ENCODE data around the gene GOLGA2. TPM values are rescaled to one million over a fixed set of nuclear protein-coding genes. Genes with fewer than 3 reads are reported as not detected.
A peak's percentile ranks its signal among the peaks of the same experiment; 100 is the strongest.

GOLGA2 gene
- total RNA-seq, 3 donors from 2014 or later: 87.7 to 121 (median 97.5) TPM

- H3K36me3 ChIP-seq: peaks cover 17% of the 10 kb centered on the region
Measured at GRCh38 chr9:128257086-128257825, 18.6 kb downstream of the GOLGA2 start.

DNA sequence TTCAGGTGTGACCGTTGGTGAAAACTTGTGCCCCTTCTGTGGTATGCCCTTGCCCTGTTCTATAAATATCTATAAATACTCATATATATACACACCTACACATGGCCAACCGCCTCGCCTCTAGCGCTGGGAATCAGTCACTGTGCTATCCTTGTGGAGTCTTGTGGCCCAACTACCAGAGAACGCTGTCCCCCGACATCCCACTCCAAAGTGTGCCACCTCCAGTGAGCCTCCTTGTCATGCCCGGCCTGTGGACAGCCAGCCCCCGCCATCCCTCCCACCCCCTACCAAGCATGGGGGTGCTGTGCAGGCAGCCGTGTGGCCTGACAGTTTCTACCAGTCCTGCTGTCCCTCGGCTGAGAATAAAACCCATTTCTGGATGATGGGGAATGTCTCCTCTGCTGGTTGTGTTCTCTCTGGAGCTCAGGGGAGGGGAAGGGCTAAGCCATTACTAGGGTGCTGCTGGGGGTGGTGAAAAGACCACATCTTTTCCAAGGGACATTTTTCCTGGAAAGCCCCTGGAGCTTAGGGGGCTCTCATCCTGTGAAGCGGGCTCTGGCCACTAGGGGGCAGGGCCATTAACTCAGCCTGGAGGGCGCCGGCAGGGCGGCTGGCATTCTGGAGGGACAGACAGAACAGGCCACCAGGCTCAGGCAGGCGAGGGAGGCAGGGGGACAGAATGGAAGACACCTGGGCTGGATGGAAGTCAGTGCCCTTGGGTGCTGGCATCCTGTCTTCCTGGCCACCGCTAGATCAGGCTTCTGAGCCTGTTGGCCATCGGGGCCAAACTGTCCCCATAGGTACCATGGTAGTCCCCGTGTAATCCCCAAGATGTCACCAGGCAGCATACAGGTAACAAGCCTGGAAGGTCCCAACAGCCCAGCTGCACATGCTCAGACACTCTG, 20.7 kb downstream of the GOLGA2 start:
- intact Hi-C loops (cut with DNase I; ENCODE audit: low total_unique reads): no loop called here
- Histone ChIP-seq H3K9me3 (no peaks in the 10 kb centered on the region), H3K4me3 (no peak overlapping the region), H3K4me1 (no peaks in the 10 kb centered on the region), H3K27ac (peak overlapping the region in 1 of 2 donors; percentile 55), H3K36me3 (no peaks in the 10 kb centered on the region), H3K27me3 (no peaks in the 10 kb centered on the region)
- TF ChIP-seq POLR2AphosphoS5 (IDR thresholded peaks at IDR 0.05) (peak in 1 of 3 donors; percentile 15), CTCF (IDR thresholded peaks at IDR 0.05) (peak; percentile 61 to 75 (median 74)), POLR2A (IDR thresholded peaks at IDR 0.05) (no peak)
- DNase-seq (ENCODE audit: low spot score in 2 of 2): peak in 1 of 2 donors; percentile 65

More at GRCh38 chr9:128257086-128257825, 18.6 kb downstream of the GOLGA2 start:
- Histone ChIP-seq H3K27ac (no peak overlapping the region), H3K4me1 (no peaks in the 10 kb centered on the region), H3K9me3 (no peaks in the 10 kb centered on the region), H3K27me3 (no peaks in the 10 kb centered on the region), H3K4me3 (no peak overlapping the region)
- no peak for DNase-seq (ENCODE audit: low spot score in 2 of 2)
- intact Hi-C loops (cut with DNase I; ENCODE audit: low total_unique reads): no loop called here
- TF ChIP-seq POLR2AphosphoS5 (IDR thresholded peaks at IDR 0.05) (no peak), CTCF (IDR thresholded peaks at IDR 0.05) (no peak), POLR2A (IDR thresholded peaks at IDR 0.05) (no peak)

DNA sequence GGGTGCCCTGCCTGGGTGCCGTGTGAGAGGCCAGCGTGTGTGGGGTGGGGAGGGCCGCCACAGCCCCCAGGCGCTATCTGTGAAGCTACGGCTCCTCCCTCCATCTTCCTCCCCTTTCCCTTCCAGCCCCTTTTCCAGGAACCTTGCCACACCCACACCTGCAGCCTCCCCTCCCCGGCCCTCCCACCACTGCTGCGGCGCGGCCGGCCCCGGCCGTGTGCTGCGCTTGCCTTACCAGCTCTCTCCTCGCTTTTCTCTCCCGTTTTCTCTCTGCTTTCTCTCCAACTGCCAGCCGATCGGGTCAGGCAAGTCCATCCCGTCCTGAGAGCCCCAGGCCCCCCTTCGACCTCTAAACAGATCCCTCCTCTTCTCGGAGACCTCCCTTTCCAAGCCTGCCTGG, 21.4 kb downstream of the GOLGA2 start:
- Histone ChIP-seq H3K4me1 (no peaks in the 10 kb centered on the region), H3K27me3 (no peaks in the 10 kb centered on the region), H3K27ac (no peak overlapping the region), H3K9me3 (no peaks in the 10 kb centered on the region), H3K36me3 (no peaks in the 10 kb centered on the region), H3K4me3 (no peak overlapping the region)
- TF ChIP-seq POLR2AphosphoS5 (IDR thresholded peaks at IDR 0.05): no peak
- no peak for TF ChIP-seq POLR2A (IDR thresholded peaks at IDR 0.05)
- no peak for TF ChIP-seq CTCF (IDR thresholded peaks at IDR 0.05)
- intact Hi-C loops (cut with DNase I; ENCODE audit: low total_unique reads): no loop called here
- no peak for DNase-seq (ENCODE audit: low spot score in 2 of 2)

DNA sequence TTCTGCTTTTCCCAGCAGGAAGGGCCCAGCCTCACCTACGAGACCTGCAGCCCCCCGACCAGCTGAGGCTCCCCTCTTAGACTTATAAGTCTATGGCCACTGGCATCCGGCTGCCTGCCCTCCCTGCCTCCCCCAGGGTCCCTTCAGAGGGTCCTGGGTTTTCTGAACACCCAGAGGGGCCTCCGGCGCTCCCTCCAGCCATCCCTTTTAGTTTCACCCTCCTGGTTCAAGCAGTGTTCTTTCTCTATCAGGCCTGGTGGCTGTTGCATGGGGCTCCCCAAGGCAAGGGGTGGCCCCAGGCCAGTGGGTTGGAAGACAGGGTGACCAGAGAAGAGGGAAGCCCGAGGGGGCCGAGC, 21.8 kb downstream of the GOLGA2 start:
- no peaks in the 10 kb centered on the region for H3K9me3 ChIP-seq
- H3K27me3 ChIP-seq: no peaks in the 10 kb centered on the region
- H3K27ac ChIP-seq: no peak overlapping the region
- H3K36me3 ChIP-seq: no peaks in the 10 kb centered on the region
- no peaks in the 10 kb centered on the region for H3K4me1 ChIP-seq
- intact Hi-C loops (cut with DNase I; ENCODE audit: low total_unique reads): no loop called here
- TF ChIP-seq POLR2AphosphoS5 (IDR thresholded peaks at IDR 0.05) (no peak), CTCF (IDR thresholded peaks at IDR 0.05) (no peak)
- DNase-seq (ENCODE audit: low spot score in 2 of 2): no peak
- no peak overlapping the region for H3K4me3 ChIP-seq
